ENCODE measurements around the gene MAN2A2. TPM values are rescaled to one million over a fixed set of nuclear protein-coding genes. Genes with fewer than 3 reads are reported as not detected.
A peak's percentile ranks its signal among the peaks of the same experiment; 100 is the strongest.

Gene MAN2A2
- total RNA-seq, 2 experiments from 2014 or later, result 174 to 183 TPM

- peaks cover 11% of the 10 kb centered on the region for H3K4me1 Mint-ChIP-seq
- no peak overlapping the region for H3K27ac Mint-ChIP-seq
- H3K9me3 Mint-ChIP-seq (ENCODE audit: low read depth), result no peaks in the 10 kb centered on the region
- H3K27me3 Mint-ChIP-seq, result no peaks in the 10 kb centered on the region
- ATAC-seq, result no peak
- CTCF ChIA-PET, result interaction anchor here (0.9 to 2.8 kb wide), 3 partner anchors 9 to 23 kb away, joined by 3 to 13 read pairs (median 7); partner anchors contain the start of gene HDDC3
- peaks cover 42% of the 10 kb centered on the region for H3K36me3 Mint-ChIP-seq
- H3K4me3 Mint-ChIP-seq, result no peak overlapping the region
- no peak for DNase-seq
Observed at GRCh38 chr15:90941038-90941437, 37.9 kb downstream of the MAN2A2 start.

GRCh38 chr15:90942354-90943120 is 39.4 kb downstream of the MAN2A2 start:
- ATAC-seq (no peak), DNase-seq (no peak)
- peaks cover 42% of the 10 kb centered on the region for H3K36me3 Mint-ChIP-seq

GRCh38 chr15:90945091-90945490 is 42.0 kb downstream of the MAN2A2 start:
- DNase-seq (no peak), ATAC-seq (no peak)
- no peak overlapping the region for H3K27ac Mint-ChIP-seq
- peaks cover 44% of the 10 kb centered on the region for H3K36me3 Mint-ChIP-seq
- no peak overlapping the region for H3K4me3 Mint-ChIP-seq
- no peaks in the 10 kb centered on the region for H3K27me3 Mint-ChIP-seq
- peaks cover 3% of the 10 kb centered on the region for H3K4me1 Mint-ChIP-seq
- CTCF ChIA-PET, result interaction anchor here (1.3 to 1.6 kb wide), 3 partner anchors 10 to 13 kb away, joined by 3 to 6 read pairs (median 6); partner anchors contain the start of genes HDDC3 and UNC45A
- H3K9me3 Mint-ChIP-seq (ENCODE audit: low read depth), result no peaks in the 10 kb centered on the region

More at GRCh38 chr15:90942354-90943120, 39.4 kb downstream of the MAN2A2 start:
- H3K27me3 Mint-ChIP-seq, result no peaks in the 10 kb centered on the region
- H3K4me1 Mint-ChIP-seq, result peaks cover 3% of the 10 kb centered on the region
- H3K4me3 Mint-ChIP-seq, result no peak overlapping the region
- H3K27ac Mint-ChIP-seq, result no peak overlapping the region
- CTCF ChIA-PET, result interaction anchor here (1.1 to 2.8 kb wide), 3 partner anchors 11 to 330 kb away, joined by 4 to 13 read pairs (median 7); partner anchors contain the start of gene HDDC3
- H3K9me3 Mint-ChIP-seq (ENCODE audit: low read depth), result no peaks in the 10 kb centered on the region

GRCh38 chr15:90946538-90946937 is 43.4 kb downstream of the MAN2A2 start:
- no peaks in the 10 kb centered on the region for H3K9me3 Mint-ChIP-seq (ENCODE audit: low read depth)
- H3K36me3 Mint-ChIP-seq, result peaks cover 42% of the 10 kb centered on the region
- peaks cover 3% of the 10 kb centered on the region for H3K4me1 Mint-ChIP-seq
- no peak for DNase-seq
- H3K4me3 Mint-ChIP-seq, result no peak overlapping the region
- H3K27ac Mint-ChIP-seq, result no peak overlapping the region
- peak; percentile 29 for ATAC-seq
- CTCF ChIA-PET, result interaction anchor here (1.3 to 1.8 kb wide), 3 partner anchors 10 to 14 kb away, joined by 3 to 12 read pairs (median 6); partner anchors contain the start of gene HDDC3
- H3K27me3 Mint-ChIP-seq, result no peaks in the 10 kb centered on the region

GRCh38 chr15:90946941-90947576 is 44.0 kb downstream of the MAN2A2 start:
- peaks cover 3% of the 10 kb centered on the region for H3K4me1 Mint-ChIP-seq
- DNase-seq (no peak), ATAC-seq (no peak)
- H3K9me3 Mint-ChIP-seq (ENCODE audit: low read depth), result no peaks in the 10 kb centered on the region
- H3K36me3 Mint-ChIP-seq, result peaks cover 47% of the 10 kb centered on the region
- no peaks in the 10 kb centered on the region for H3K27me3 Mint-ChIP-seq
- no peak overlapping the region for H3K4me3 Mint-ChIP-seq
- CTCF ChIA-PET, result interaction anchor here (1.3 to 1.8 kb wide), 3 partner anchors 9 to 15 kb away, joined by 3 to 12 read pairs (median 6); partner anchors contain the start of gene HDDC3
- H3K27ac Mint-ChIP-seq, result no peak overlapping the region

GRCh38 chr15:90947577-90948357 is 44.7 kb downstream of the MAN2A2 start:
- H3K4me3 Mint-ChIP-seq, result no peak overlapping the region
- DNase-seq (no peak), ATAC-seq (no peak)
- H3K4me1 Mint-ChIP-seq, result peaks cover 3% of the 10 kb centered on the region
- no peak overlapping the region for H3K27ac Mint-ChIP-seq
- peaks cover 48% of the 10 kb centered on the region for H3K36me3 Mint-ChIP-seq
- H3K9me3 Mint-ChIP-seq (ENCODE audit: low read depth), result no peaks in the 10 kb centered on the region
- CTCF ChIA-PET, result interaction anchor here (1.8 kb wide), 1 partner anchor 9 kb away, joined by 12 read pairs; no protein-coding TSS in a partner anchor
- H3K27me3 Mint-ChIP-seq, result no peaks in the 10 kb centered on the region

- ATAC-seq (no peak), DNase-seq (no peak)
- no peak overlapping the region for H3K27ac Mint-ChIP-seq
- no peaks in the 10 kb centered on the region for H3K27me3 Mint-ChIP-seq
- peaks cover 49% of the 10 kb centered on the region for H3K36me3 Mint-ChIP-seq
- CTCF ChIA-PET, result no interaction called here
- peaks cover 3% of the 10 kb centered on the region for H3K4me1 Mint-ChIP-seq
- no peak overlapping the region for H3K4me3 Mint-ChIP-seq
- H3K9me3 Mint-ChIP-seq (ENCODE audit: low read depth), result no peaks in the 10 kb centered on the region
Observed at GRCh38 chr15:90948506-90948905, 45.4 kb downstream of the MAN2A2 start.

GRCh38 chr15:90949979-90950675 is 47.0 kb downstream of the MAN2A2 start:
- no peaks in the 10 kb centered on the region for H3K9me3 Mint-ChIP-seq (ENCODE audit: low read depth)
- H3K4me1 Mint-ChIP-seq, result peaks cover 11% of the 10 kb centered on the region
- no peak overlapping the region for H3K27ac Mint-ChIP-seq
- H3K27me3 Mint-ChIP-seq, result no peaks in the 10 kb centered on the region
- no peak overlapping the region for H3K4me3 Mint-ChIP-seq
- peaks cover 47% of the 10 kb centered on the region for H3K36me3 Mint-ChIP-seq
- CTCF ChIA-PET, result no interaction called here
- no peak for ATAC-seq
- no peak for DNase-seq

- CTCF ChIA-PET, result no interaction called here
- no peaks in the 10 kb centered on the region for H3K9me3 Mint-ChIP-seq (ENCODE audit: low read depth)
- H3K27ac Mint-ChIP-seq, result no peak overlapping the region
- no peak overlapping the region for H3K4me3 Mint-ChIP-seq
- H3K4me1 Mint-ChIP-seq, result peaks cover 12% of the 10 kb centered on the region
- ATAC-seq, result no peak
- DNase-seq, result no peak
- H3K36me3 Mint-ChIP-seq, result peaks cover 47% of the 10 kb centered on the region
- H3K27me3 Mint-ChIP-seq, result no peaks in the 10 kb centered on the region
Observed at GRCh38 chr15:90950676-90951075, 47.6 kb downstream of the MAN2A2 start.

GRCh38 chr15:90952901-90953677 is 50.0 kb downstream of the MAN2A2 start:
- Mint-ChIP-seq H3K27me3 (no peaks in the 10 kb centered on the region), H3K36me3 (peaks cover 47% of the 10 kb centered on the region), H3K4me3 (no peak overlapping the region), H3K9me3 (ENCODE audit: low read depth) (no peaks in the 10 kb centered on the region), H3K27ac (no peak overlapping the region), H3K4me1 (peaks cover 21% of the 10 kb centered on the region)
- DNase-seq (no peak), ATAC-seq (no peak)
- CTCF ChIA-PET, result interaction anchor here (1.0 to 6.7 kb wide), 2 partner anchors 19 to 97 kb away, joined by 3 to 101 read pairs; partner anchors contain the start of genes HDDC3 and UNC45A

GRCh38 chr15:90953947-90954711 is 51.0 kb downstream of the MAN2A2 start:
- peaks cover 21% of the 10 kb centered on the region for H3K4me1 Mint-ChIP-seq
- CTCF ChIA-PET, result interaction anchor here (0.9 to 6.7 kb wide), 5 partner anchors 20 to 79 kb away, joined by 3 to 101 read pairs (median 4); partner anchors contain the start of genes HDDC3 and UNC45A
- ATAC-seq (no peak), DNase-seq (no peak)
- peaks cover 44% of the 10 kb centered on the region for H3K36me3 Mint-ChIP-seq
- no peaks in the 10 kb centered on the region for H3K9me3 Mint-ChIP-seq (ENCODE audit: low read depth)
- peak overlapping the region; percentile 86 for H3K4me3 Mint-ChIP-seq
- H3K27ac Mint-ChIP-seq, result peak overlapping the region; percentile 95
- H3K27me3 Mint-ChIP-seq, result no peaks in the 10 kb centered on the region
